Measurements from ENCODE around the gene TUBAL3.

TUBAL3 gene

DNA sequence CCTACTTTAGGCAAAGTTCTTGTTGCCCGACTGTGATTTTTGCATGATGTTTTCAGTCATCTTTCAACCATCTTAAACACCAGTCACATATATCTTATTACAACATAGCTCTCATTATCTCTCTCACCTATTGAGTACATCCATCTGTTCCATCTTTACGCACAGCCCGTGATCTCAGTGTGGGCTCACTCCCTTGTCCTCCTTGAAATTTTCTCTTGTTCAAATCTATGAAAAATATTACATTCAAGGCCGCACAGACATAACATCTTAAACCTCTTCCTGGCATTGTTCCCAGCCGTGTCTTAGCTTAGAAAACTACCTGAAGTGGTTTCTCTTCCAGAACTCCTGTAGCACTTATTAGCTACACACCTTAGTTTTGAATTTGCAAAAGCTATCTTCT is 40.4 kb upstream of the TUBAL3 start:
- H3K4me3 ChIP-seq (ENCODE audit: insufficient read depth, low read depth, low read length): no peak overlapping the region
- H3K27ac ChIP-seq (ENCODE audit: insufficient read depth, low read depth, low read length, poor library complexity, severe bottlenecking): no peak overlapping the region
- 94% methylated on average over 5 of the region's 5 CpGs for WGBS, 2 experiments
- no peaks in the 10 kb centered on the region for H3K27me3 ChIP-seq (ENCODE audit: control insufficient read depth, insufficient read depth, low read length, poor library complexity, severe bottlenecking)
- H3K4me1 ChIP-seq (ENCODE audit: control insufficient read depth, insufficient read depth, low read length): peaks cover 15% of the 10 kb centered on the region
- no peaks in the 10 kb centered on the region for H3K9me3 ChIP-seq (ENCODE audit: control insufficient read depth, low read length)
- H3K36me3 ChIP-seq (ENCODE audit: control insufficient read depth, insufficient read depth, low read length): no peaks in the 10 kb centered on the region

DNA sequence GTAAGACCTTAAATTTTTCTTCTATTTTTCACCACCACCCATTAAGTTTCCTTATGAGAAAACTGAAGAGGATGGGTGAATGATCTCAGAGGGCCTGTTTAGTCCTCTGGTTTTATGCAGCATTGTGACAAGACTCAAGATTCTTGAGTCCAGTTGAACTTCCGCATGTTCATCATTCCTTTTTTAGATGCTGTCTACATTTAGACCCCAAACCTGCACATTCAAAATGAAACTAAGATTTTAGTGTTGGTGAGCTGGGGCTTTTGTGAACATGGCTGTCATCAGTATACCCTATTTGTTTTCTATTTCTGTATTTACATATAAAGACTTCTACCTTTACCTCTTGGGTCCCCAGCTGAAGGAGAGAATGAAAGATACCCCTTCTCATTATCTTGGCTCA is 38.8 kb upstream of the TUBAL3 start:
- peaks cover 7% of the 10 kb centered on the region for H3K4me1 ChIP-seq (ENCODE audit: control insufficient read depth, insufficient read depth, low read length)
- no peaks in the 10 kb centered on the region for H3K27me3 ChIP-seq (ENCODE audit: control insufficient read depth, insufficient read depth, low read length, poor library complexity, severe bottlenecking)
- no peak overlapping the region for H3K4me3 ChIP-seq (ENCODE audit: insufficient read depth, low read depth, low read length)
- no peak overlapping the region for H3K27ac ChIP-seq (ENCODE audit: insufficient read depth, low read depth, low read length, poor library complexity, severe bottlenecking)
- 89% methylated on average over 1 of the region's 1 CpG; no CpG with 5 or more reads in 1 of the 2 experiments for WGBS, 2 experiments
- no peaks in the 10 kb centered on the region for H3K9me3 ChIP-seq (ENCODE audit: control insufficient read depth, low read length)
- H3K36me3 ChIP-seq (ENCODE audit: control insufficient read depth, insufficient read depth, low read length): no peaks in the 10 kb centered on the region

DNA sequence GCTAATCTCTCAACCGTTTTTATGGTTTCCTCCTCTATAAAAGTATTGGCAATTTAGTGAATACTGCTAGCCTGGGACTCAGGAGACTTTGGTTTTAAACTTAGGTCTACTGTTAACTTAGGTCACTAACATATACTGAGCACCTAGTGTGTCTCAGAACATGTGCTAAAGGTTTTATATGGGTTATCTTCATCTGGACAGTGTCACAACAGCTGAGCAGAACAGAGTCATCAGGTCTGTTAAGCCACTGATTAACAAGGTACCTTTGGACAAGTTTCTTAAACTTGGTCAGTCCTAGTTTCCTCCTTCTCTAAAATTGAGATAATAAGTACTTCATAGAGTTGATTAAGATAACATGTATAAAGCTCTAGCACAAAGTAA is 38.4 kb upstream of the TUBAL3 start:
- no peak overlapping the region for H3K4me3 ChIP-seq (ENCODE audit: insufficient read depth, low read depth, low read length)
- peaks cover 7% of the 10 kb centered on the region for H3K4me1 ChIP-seq (ENCODE audit: control insufficient read depth, insufficient read depth, low read length)
- 88 to 100% methylated on average over 1 of the region's 1 CpG for WGBS, 2 experiments
- H3K9me3 ChIP-seq (ENCODE audit: control insufficient read depth, low read length): no peaks in the 10 kb centered on the region
- H3K27ac ChIP-seq (ENCODE audit: insufficient read depth, low read depth, low read length, poor library complexity, severe bottlenecking): no peak overlapping the region
- no peaks in the 10 kb centered on the region for H3K27me3 ChIP-seq (ENCODE audit: control insufficient read depth, insufficient read depth, low read length, poor library complexity, severe bottlenecking)
- no peaks in the 10 kb centered on the region for H3K36me3 ChIP-seq (ENCODE audit: control insufficient read depth, insufficient read depth, low read length)

DNA sequence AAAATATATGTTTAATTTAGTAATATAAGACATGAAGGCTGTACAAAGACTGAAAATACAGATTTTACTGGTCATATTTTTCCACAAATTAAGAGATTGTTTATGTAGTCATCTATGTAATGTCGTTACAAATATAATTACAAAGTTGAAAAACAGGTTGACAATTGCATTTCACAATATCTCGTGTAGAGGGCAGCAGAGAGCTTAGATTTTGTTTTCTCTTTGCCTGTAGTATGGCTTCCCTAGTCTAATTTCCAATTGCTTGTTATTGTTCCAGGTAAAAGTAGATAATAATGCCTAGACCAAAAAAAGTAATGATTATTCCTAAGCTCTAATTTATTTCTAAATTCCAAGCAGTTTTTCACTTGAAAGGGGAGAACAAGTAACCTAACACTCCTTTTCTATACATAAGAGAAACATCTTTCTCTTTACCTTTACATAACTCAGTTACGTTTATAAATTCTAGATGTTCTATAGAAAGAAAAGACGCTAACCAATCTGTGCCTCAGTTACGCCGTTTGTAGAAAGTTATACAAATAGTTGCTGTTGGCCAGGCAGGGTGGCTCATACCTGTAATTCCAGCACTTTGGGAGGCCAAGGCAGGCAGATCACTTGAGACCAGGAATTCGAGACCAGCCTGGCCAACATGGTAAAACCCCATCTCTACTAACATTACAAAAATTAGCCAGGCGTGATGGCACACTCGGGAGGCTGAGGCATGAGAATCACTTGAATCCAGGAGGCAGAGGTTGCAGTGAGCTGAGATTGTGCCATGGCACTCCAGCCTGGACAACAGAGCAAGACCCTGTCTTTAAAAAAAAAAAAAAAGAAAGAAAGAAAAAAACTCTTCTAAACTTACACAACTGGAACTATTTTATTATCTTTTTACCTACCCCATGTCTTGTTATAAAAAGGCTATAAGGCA is 37.7 kb upstream of the TUBAL3 start:
- Histone ChIP-seq H3K36me3 (ENCODE audit: control insufficient read depth, insufficient read depth, low read length) (no peaks in the 10 kb centered on the region), H3K4me1 (ENCODE audit: control insufficient read depth, insufficient read depth, low read length) (peaks cover 7% of the 10 kb centered on the region), H3K27me3 (ENCODE audit: control insufficient read depth, insufficient read depth, low read length, poor library complexity, severe bottlenecking) (no peaks in the 10 kb centered on the region), H3K4me3 (ENCODE audit: insufficient read depth, low read depth, low read length) (no peak overlapping the region), H3K27ac (ENCODE audit: insufficient read depth, low read depth, low read length, poor library complexity, severe bottlenecking) (no peak overlapping the region), H3K9me3 (ENCODE audit: control insufficient read depth, low read length) (no peaks in the 10 kb centered on the region)
- WGBS, 2 experiments: 78 to 79% methylated on average over 8 to 9 of the region's 9 CpGs

DNA sequence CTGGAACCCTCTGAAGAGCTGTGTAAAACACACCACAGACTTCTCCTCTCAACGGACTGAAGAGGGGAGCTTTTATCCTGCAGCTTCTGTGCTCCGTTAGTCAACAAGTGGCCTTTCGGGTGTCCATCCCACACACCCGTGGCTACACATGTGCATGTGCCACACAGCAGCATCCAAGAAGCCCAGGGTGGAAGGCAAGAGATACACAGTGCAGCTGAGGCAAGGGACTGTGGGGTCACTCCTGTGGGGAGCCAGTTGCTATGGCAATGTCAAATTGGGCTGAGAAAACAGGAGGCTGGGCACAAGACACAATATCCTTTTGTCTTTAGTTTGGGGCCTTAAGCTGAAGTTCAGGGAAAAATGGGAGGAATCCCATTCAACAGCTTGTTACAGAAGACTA is 36.5 kb upstream of the TUBAL3 start:
- no peaks in the 10 kb centered on the region for H3K36me3 ChIP-seq (ENCODE audit: control insufficient read depth, insufficient read depth, low read length)
- peaks cover 7% of the 10 kb centered on the region for H3K4me1 ChIP-seq (ENCODE audit: control insufficient read depth, insufficient read depth, low read length)
- no peak overlapping the region for H3K27ac ChIP-seq (ENCODE audit: insufficient read depth, low read depth, low read length, poor library complexity, severe bottlenecking)
- no peaks in the 10 kb centered on the region for H3K9me3 ChIP-seq (ENCODE audit: control insufficient read depth, low read length)
- WGBS, 2 experiments: 88 to 91% methylated on average over 4 of the region's 4 CpGs
- no peak overlapping the region for H3K4me3 ChIP-seq (ENCODE audit: insufficient read depth, low read depth, low read length)
- no peaks in the 10 kb centered on the region for H3K27me3 ChIP-seq (ENCODE audit: control insufficient read depth, insufficient read depth, low read length, poor library complexity, severe bottlenecking)

DNA sequence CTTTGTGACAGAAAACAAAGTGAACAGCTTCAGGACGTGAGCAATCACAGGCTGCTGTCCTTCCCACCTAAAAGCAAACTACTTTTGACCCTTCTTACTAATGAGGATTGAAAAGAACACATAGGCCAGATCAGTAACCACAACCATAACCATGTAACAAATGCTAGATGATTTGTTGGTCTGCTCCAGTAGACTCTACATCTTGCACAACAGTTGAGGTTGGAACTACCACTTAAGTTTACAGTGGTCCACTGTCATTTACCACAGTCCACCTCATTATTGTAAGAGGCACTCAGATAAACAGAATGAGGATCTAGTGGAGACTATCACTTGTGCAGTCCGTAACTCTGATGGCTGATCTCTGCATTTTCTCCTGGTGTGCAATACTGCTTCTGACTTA is 35.6 kb upstream of the TUBAL3 start:
- peaks cover 7% of the 10 kb centered on the region for H3K4me1 ChIP-seq (ENCODE audit: control insufficient read depth, insufficient read depth, low read length)
- 96 to 100% methylated on average over 2 of the region's 2 CpGs for whole genome bisulfite sequencing, 2 experiments
- no peak overlapping the region for H3K4me3 ChIP-seq (ENCODE audit: insufficient read depth, low read depth, low read length)
- H3K27me3 ChIP-seq (ENCODE audit: control insufficient read depth, insufficient read depth, low read length, poor library complexity, severe bottlenecking): no peaks in the 10 kb centered on the region
- no peaks in the 10 kb centered on the region for H3K9me3 ChIP-seq (ENCODE audit: control insufficient read depth, low read length)
- no peaks in the 10 kb centered on the region for H3K36me3 ChIP-seq (ENCODE audit: control insufficient read depth, insufficient read depth, low read length)
- H3K27ac ChIP-seq (ENCODE audit: insufficient read depth, low read depth, low read length, poor library complexity, severe bottlenecking): no peak overlapping the region

DNA sequence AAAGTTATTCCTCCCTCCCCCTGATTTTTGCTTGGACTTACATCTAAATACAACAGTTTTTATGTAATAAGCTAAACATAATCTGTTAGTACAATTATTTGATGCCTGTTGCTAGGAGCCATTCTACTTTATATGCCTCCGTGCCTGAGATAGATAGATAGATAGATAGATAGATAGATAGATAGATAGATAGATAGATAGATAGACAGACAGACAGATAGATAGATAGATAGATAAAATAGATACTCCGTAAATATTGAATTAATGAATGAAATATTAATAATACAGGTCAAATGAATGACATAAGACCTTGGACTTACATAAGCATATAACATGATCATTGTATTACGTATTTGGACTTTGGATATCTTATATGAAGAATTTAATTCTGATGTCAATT is 30.7 kb upstream of the TUBAL3 start:
- WGBS, 2 experiments: 86 to 100% methylated on average over 2 to 3 of the region's 3 CpGs
- H3K27me3 ChIP-seq (ENCODE audit: control insufficient read depth, insufficient read depth, low read length, poor library complexity, severe bottlenecking): no peaks in the 10 kb centered on the region
- H3K36me3 ChIP-seq (ENCODE audit: control insufficient read depth, insufficient read depth, low read length): no peaks in the 10 kb centered on the region
- no peaks in the 10 kb centered on the region for H3K4me1 ChIP-seq (ENCODE audit: control insufficient read depth, insufficient read depth, low read length)
- H3K9me3 ChIP-seq (ENCODE audit: control insufficient read depth, low read length): no peaks in the 10 kb centered on the region
- no peak overlapping the region for H3K4me3 ChIP-seq (ENCODE audit: insufficient read depth, low read depth, low read length)
- H3K27ac ChIP-seq (ENCODE audit: insufficient read depth, low read depth, low read length, poor library complexity, severe bottlenecking): no peak overlapping the region

DNA sequence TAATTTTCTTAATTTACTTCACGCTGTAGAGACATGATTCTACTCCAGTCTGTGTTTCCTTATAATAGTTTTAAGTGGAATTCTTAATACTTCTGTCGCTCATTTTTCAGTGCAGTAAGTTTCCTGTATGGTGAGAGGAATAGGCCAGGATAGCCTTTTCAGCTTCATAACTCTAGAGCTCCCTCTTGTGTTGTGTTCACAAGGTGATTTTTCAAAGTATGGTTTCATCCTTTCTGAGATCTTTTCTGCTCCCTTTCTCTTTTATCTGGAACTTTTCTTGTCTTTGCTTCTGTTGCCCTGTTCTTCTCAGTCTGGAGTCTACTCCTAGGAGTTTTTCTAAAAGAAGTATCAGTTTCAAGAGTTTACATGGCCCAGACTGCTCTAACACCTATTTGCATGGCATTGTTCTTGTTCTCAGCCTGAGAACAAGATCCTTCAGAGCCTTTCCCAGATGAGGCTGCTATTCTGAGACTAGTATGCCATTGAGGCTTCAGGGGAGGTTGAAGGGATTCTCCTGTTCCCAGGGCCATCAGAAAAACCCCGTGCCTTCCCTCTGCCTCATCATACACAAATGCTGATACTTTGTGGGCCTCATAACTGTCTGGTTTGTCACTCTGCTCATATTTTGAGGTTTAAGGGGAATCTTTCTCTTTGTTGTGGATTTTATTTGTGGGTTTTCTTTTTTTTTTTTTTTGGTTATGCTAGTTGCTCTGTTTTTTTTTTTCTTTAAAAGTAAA is 29.6 kb upstream of the TUBAL3 start:
- Histone ChIP-seq H3K27ac (ENCODE audit: insufficient read depth, low read depth, low read length, poor library complexity, severe bottlenecking) (peak overlapping the region; percentile 2), H3K36me3 (ENCODE audit: control insufficient read depth, insufficient read depth, low read length) (peaks cover 5% of the 10 kb centered on the region), H3K27me3 (ENCODE audit: control insufficient read depth, insufficient read depth, low read length, poor library complexity, severe bottlenecking) (no peaks in the 10 kb centered on the region), H3K4me1 (ENCODE audit: control insufficient read depth, insufficient read depth, low read length) (no peaks in the 10 kb centered on the region), H3K9me3 (ENCODE audit: control insufficient read depth, low read length) (no peaks in the 10 kb centered on the region), H3K4me3 (ENCODE audit: insufficient read depth, low read depth, low read length) (no peak overlapping the region)
- WGBS, 2 experiments: 65 to 73% methylated on average over 2 to 3 of the region's 3 CpGs

DNA sequence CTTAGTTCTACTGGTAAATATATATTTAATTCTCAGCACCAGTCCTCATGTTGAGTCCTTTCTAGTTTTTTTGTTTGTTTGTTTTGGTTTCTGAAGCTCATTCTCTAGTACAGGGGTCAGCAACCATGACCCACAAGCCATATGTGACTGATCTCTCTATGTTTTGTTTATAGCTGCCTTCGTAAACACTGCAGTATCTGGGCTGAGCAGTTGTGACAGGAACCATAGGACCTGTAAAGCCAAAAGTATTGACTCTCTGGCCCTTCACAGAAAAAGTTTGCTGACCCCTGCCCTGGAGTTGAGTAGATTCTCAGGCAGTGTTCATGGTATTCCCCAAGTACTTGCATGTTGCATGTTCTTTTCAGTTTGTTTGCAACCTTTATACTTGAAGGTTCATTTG is 28.6 kb upstream of the TUBAL3 start:
- H3K27ac ChIP-seq (ENCODE audit: insufficient read depth, low read depth, low read length, poor library complexity, severe bottlenecking): no peak overlapping the region
- no peak overlapping the region for H3K4me3 ChIP-seq (ENCODE audit: insufficient read depth, low read depth, low read length)
- H3K36me3 ChIP-seq (ENCODE audit: control insufficient read depth, insufficient read depth, low read length): peaks cover 7% of the 10 kb centered on the region
- no peaks in the 10 kb centered on the region for H3K27me3 ChIP-seq (ENCODE audit: control insufficient read depth, insufficient read depth, low read length, poor library complexity, severe bottlenecking)
- no peaks in the 10 kb centered on the region for H3K9me3 ChIP-seq (ENCODE audit: control insufficient read depth, low read length)
- WGBS, 2 experiments: 95 to 100% methylated on average over 1 of the region's 1 CpG
- H3K4me1 ChIP-seq (ENCODE audit: control insufficient read depth, insufficient read depth, low read length): no peaks in the 10 kb centered on the region

DNA sequence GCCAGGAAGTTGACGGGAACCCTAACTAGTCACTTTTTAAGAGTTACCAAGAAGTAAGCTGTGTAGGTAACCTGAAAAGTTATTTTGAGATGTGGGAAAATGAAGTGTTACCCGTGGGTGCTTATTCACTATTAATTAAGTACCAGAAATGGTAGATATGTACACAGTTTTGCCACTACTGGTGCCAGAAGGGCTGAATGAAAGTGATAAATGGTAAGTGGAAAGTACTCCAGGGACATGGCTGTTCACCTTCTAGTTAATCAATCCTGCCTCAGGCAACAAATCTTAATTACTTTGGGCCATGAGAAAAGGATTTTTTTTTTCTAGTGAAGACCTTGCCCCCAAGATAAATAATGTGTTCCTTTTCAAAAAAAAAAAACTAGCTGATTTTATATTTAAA is 23.5 kb upstream of the TUBAL3 start:
- no peak overlapping the region for H3K4me3 ChIP-seq (ENCODE audit: insufficient read depth, low read depth, low read length)
- WGBS, 2 experiments: 93 to 100% methylated on average over 1 to 2 of the region's 2 CpGs

More for the DNA sequence above, 23.5 kb upstream of the TUBAL3 start:
- Histone ChIP-seq H3K36me3 (ENCODE audit: control insufficient read depth, insufficient read depth, low read length) (peaks cover 7% of the 10 kb centered on the region), H3K9me3 (ENCODE audit: control insufficient read depth, low read length) (no peaks in the 10 kb centered on the region), H3K27ac (ENCODE audit: insufficient read depth, low read depth, low read length, poor library complexity, severe bottlenecking) (no peak overlapping the region), H3K4me1 (ENCODE audit: control insufficient read depth, insufficient read depth, low read length) (no peaks in the 10 kb centered on the region), H3K27me3 (ENCODE audit: control insufficient read depth, insufficient read depth, low read length, poor library complexity, severe bottlenecking) (no peaks in the 10 kb centered on the region)

All from ectodermal cell (in vitro differentiated cells).